GM19238 (cell line): Measurements from ENCODE around the gene NYAP1.
"Not testable (repeated sequence)": the region's sequence is repeated elsewhere in the genome, so short reads cannot be mapped to it uniquely, and the experiment has no call there.

ENCODE experiments used
- DNase-seq: peaks from one replicate; pipeline ENCODE4 v3.0.0; 2011; ENCODE audit warnings: low spot score; ENCODE audit not compliant: insufficient read length

The NYAP1 gene

GRCh38 chr7:100541309-100541708 is 57.6 kb downstream of the NYAP1 start:
- not testable (repeated sequence) for DNase-seq

- no peak for DNase-seq
Observed at GRCh38 chr7:100543586-100543985, 59.9 kb downstream of the NYAP1 start.

GRCh38 chr7:100544386-100544785 is 60.7 kb downstream of the NYAP1 start:
- no peak for DNase-seq
